GM19351 (cell line): ENCODE data around the gene ADAMTS13.

ENCODE experiments used
- ATAC-seq: cut with Tn5 transposase; IDR thresholded peaks from one replicate; pipeline ENCODE4 v1.9.1; 2021; ENCODE audit warnings: mild to moderate bottlenecking, moderate library complexity; ENCODE audit not compliant: unreplicated experiment

The ADAMTS13 gene

GRCh38 chr9:133505901-133506652, 83.9 kb downstream of the ADAMTS13 start:
- ATAC-seq, result no peak

- no peak for ATAC-seq
These were observed 84.5 kb downstream of the ADAMTS13 start for GRCh38 chr9:133506653-133507038.

GRCh38 chr9:133507246-133507965, 85.2 kb downstream of the ADAMTS13 start:
- ATAC-seq, result no peak

GRCh38 chr9:133508046-133508445, 85.9 kb downstream of the ADAMTS13 start:
- ATAC-seq, result no peak
